GM19452 (cell line): Measurements from ENCODE around the gene TMEM63C.

ENCODE experiments used
- ATAC-seq: cut with Tn5 transposase; IDR thresholded peaks from one replicate; pipeline ENCODE4 v1.9.1; 2021; ENCODE audit not compliant: unreplicated experiment

Gene TMEM63C

DNA sequence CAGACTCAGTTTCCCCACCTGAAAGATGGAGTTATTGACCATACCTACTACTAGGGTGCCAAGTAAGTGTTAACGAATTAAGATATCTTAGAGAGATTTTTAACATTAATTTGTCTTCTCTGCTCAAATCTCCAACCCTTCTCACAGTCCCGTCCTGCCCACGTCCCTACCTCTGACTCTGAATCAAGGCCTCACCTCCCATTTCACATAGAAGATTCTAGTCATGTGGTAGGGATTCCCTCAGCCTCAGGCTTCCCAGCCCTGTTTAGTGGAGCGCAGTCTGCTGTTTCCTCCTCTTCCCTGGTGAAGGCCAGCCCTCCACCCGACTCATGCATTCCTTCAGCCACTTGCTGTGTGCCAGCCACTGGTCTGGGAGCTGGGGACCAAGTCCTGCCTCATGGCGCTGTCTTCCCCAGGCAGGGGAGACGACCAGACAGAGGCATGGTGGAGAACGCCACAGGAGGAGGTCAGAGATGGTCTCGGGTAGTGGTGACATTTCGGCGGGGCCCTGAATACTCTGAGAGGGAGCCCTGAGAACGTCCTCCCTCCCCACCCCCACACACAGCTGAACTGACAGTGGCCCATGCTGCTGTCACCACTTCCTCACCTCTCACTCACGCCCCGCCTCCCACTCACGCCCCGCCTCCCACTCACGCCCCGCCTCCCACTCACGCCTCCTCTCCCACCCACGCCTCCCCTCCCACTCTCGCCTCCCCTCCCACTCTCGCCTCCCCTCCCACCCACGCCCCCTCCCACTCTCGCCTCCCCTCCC lies 38.8 kb downstream of the TMEM63C start:
- no peak for ATAC-seq

DNA sequence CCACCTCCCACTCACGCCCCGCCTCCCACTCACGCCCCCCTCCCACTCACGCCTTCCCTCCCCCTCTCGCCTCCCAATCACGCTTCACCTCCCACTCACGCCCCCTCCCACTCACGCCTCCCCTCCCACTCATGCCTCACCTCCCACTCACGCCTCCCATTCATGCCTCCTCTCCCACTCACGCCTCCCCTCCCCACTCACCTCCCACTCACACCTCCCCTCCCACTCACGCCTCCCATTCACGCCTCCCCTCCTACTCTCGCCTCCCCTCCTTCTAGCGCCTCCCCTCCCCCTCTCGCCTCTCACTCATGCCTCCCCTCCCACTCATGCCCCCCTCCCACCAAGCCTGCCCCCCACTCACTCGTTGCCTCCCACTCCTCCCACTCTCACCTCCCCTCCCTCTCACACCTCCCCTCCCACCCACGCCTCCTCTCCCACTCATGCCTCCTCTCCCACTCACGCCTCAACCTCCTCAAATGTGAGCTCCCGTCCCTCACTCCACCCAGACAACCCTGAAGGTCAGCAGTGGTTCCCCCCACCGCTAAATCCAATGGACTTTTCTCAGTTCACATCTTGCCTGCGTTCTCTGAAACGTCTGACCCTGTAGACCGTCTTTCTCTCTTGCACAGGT lies 39.8 kb downstream of the TMEM63C start:
- ATAC-seq, result no peak

DNA sequence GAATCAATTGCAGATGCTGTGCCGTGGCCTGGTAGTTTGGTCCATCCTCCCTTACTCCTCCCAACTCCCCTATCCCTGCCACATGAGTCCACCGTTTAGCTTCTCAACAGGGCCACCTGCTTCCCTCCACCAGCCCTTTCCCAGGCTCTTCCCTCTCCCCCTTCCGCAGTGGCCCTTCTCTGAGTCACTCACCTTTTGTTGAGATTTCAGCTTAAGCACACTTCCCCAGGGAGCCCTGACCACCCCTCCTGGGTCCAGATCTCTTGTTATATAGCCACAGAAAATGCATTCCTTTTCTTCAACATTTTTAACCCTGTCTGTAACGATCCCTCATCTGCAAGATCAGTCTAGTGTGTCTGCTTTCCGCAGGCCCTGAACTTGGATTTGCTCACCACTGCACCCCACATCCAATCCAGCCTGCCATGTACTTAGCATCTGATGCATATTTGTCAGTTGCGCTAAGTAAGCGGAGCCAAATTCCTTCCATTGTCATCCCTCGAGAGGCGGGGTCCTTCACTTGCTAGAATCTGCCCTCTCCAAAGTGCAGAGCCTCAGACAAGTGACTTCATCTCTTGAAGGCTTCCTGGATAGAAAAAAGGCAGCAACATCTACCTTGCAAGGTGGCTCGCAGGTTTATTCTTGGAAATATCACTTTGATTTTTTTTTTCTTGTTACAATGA lies 41.1 kb downstream of the TMEM63C start:
- ATAC-seq, result no peak

DNA sequence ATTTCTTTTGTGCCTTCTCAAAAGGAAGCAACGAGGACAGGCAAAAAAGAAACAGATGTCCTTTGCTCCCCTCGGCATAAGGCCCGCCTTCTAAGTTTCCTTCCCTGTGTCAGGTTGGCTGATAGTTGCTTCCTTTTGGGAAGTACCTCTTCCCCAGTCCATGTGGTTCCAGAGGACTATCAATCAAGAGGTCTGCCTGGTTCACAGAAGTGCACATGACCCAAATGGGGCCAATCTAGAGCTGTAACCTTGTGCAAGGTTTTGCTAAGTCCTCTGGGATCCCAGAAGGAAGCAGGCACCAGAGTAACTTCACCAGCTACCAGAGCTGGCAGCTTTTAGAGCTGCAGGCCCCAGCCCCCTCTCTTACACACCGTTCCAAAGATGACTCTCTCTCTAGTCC lies 42.6 kb downstream of the TMEM63C start:
- no peak for ATAC-seq

DNA sequence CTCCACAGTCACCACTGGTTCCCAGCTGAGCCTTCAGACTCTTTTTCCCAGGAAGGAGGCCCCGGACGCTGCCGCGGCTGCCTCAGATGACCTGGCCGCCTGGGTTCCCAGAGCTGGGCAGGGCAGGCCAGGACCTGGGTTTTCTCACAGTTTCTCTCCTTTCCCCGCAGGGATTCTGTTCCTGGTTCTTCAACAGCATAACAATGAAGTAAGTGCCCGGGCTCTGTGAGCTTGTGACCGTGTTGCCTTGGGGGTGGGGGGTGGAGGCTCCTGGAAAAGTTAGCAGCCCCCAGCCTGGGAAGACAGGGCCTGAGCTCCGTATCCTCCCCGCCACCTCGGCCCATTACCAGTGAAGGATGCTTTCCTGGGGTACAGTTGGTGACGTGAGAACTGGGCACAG lies 43.7 kb downstream of the TMEM63C start:
- no peak for ATAC-seq

DNA sequence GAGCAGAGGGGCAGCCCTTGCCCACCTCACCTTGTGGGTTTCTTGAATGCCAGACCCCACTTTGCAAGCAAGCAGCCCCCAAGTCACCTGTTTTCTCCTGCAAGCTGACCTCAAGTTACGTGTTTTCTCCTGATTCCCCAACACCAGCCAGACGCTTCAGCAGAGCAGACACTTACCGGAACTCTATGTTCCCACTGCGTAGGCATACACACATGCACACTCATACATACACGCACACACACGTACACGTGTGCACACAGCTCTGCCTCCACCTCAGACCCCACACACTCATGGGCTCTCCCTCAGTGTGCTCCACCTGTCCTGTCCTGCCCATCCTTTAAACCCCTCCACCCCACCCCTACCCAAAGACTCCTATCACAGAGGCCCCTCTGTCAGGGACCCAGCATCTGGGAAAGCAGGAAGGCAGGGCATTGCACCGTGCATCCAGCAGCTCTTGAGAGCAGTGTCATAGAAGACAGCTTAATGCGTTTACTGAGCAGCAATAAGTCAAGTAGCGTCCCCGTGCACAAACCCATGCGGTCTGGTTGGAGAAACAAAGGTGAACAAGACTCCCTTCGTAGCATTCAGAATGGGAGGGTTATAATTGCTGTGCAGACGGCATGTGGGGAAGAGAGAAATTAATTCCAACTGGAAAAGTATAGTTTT lies 44.4 kb downstream of the TMEM63C start:
- ATAC-seq, result no peak

DNA sequence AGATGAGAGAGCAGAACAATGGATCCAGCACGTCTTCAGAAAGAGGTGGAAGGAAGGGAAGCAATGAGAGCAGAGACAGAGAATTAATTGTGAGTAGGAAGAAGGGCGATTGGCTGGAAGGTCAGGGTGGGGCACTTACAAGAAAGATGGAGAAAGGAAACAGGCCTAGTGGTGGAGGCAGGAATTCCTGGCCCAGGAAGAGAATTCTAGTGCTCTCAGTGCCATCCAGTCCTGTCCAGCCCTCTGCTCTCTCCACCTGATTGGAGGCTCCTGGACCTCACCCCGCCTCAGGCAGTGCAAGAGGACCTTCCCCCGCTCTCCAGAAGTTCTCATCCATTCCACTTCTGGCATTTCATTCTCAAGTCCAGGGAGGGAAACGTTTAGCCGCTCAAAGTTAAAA lies 46.5 kb downstream of the TMEM63C start:
- no peak for ATAC-seq

DNA sequence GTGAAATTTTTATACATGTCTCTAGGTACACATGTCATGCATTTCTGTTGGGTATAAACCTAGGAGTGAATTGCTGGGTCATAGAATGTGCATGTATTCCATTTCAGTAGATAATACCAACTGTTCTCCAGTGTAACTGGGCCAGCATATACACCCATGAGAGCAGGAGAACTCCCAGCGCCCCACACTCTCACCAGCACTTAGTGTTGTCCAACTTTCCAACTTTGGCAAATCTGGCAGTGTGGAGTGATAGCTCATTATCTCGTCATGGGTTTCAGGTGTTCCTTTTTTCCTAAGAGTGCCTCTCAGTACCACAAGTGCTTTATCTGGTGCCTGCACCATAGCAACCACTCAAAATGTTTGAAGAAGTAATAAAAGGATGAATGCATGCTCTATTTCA lies 49.3 kb downstream of the TMEM63C start:
- no peak for ATAC-seq

DNA sequence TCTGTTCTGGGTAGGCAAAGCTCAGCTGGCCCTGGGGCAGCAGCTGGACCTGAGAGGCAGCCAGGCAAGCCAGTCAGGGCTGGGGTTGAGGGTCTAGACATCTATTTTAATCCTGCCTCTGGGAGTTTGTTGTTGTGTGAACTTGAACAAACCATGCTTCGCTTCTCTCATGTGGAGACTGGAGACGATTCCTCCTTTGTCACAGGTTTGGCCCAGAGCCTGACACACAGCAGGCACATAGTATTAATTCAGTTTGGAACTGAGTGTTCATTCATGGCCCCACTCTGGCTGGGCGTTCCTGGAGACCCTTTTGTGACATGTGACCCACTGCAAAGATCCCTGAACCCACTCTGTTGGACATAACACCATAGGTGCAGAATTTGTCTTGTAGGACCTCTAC lies 50.1 kb downstream of the TMEM63C start:
- ATAC-seq, result no peak

DNA sequence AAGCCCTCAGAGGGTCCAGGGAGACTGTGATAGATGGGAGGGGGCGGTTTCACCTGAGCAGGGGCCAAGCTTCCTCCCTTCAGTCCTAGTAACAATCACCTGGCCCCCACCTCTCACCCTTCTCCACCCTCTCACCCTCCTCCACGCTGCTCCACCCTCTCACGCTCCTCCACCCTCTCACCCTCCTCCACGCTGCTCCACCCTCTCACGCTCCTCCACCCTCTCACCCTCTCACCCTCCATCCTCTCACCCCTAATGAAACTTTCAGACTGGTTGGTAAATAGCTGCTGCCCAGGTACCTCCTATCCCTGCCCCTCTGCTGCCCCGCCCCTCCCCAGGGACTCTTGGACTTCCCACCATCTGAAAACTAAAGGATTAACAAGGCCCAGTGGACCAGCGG lies 55.2 kb downstream of the TMEM63C start:
- no peak for ATAC-seq

DNA sequence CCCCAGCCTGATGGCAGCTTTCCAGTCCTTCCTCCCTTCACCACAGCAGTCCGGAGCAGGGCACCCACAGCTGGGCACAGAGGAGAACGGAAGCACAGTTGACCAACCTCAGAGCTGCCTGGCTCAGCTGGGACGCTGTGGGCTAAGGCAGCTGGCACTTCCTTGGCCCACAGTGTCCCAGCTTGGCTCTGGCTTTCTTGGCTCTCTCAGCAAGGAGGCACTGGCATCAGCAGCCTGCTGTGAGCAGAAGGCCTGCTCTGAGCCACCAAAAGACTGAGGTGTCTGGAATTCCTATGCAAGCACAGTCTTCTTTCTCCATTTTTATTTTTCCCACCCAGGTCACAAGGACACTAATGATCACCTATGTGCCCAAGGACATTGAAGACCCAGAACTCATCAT lies 56.8 kb downstream of the TMEM63C start:
- no peak for ATAC-seq

DNA sequence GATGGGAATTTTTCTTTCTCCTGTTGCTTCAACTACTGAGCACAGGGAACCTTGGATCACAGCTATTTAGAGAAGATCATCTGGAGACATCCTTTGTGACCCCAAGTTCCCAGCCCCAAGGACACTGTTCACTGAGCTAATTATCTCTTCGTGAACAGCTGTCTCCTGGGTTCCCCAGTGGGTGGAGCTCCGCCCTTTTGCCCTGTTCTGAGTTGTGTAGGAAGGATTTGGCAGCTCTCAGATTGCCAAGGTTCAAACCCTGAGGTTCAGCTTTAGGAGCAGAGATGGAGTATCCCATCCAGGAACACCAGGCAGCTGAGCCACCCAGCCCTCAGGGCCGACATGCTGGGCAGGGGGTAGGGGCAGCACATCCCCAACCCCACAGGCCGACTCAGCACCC lies 57.4 kb downstream of the TMEM63C start:
- ATAC-seq, result no peak

DNA sequence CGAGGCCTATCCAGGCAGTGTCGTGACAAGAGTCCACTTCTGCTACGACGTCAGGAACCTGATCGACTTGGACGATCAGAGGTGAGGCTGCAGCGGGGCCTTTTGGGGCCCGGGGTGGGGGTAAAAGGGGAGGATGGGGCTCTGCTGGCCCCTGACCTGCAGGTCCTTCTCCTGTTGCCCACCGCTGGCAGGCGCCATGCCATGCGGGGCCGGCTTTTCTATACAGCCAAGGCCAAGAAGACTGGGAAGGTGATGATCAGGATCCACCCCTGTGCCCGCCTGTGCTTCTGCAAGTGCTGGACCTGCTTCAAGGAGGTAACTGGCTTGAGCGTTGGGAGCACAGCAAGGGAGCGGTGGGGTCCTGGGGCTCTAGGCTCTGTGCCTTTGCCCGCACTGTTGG lies 57.8 kb downstream of the TMEM63C start:
- ATAC-seq, result no peak

DNA sequence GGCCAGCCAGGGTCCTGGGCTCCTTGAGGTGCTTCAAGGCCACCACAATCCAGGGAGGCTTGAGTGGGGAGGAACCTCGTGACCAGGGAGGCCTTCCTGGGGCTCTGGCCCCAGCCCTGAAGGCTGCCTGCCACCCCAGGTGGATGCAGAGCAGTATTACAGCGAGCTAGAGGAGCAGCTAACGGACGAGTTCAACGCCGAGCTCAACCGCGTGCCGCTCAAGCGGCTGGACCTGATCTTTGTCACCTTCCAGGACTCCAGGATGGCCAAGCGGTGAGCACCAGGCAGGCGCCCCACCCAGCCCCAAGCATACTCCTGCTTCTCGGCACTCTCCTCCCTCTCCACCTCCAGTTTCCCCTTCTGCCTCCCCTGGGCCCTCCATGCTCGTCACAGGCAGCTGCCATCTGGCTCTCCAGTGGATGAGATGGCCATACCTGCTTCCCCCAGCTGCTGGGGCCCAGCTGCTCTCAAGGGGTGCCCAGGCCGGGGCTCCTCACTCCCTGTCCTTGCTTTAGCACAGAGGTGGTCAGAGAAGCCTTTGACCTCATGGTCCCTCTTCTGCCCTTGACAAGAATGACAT lies 58.8 kb downstream of the TMEM63C start:
- no peak for ATAC-seq

DNA sequence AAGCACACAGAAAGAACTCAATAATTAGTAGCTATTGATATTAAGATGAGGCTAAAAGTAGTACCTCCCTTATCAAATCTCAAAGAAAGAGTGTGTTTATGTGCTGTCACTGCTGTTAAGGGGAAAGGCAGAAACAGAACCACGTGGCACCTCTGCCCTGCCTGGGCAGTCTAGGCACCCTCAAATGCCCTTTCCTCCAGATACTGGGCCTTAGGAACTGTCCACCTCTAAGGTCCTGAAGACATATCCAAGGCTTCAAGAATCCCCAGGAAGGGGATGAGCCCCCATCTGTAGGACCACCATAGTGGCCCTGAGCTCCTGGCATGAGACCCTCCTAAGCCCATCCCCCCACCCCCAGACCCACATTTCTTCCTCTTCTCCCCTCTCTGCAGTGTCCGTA lies 60.4 kb downstream of the TMEM63C start:
- ATAC-seq, result no peak

DNA sequence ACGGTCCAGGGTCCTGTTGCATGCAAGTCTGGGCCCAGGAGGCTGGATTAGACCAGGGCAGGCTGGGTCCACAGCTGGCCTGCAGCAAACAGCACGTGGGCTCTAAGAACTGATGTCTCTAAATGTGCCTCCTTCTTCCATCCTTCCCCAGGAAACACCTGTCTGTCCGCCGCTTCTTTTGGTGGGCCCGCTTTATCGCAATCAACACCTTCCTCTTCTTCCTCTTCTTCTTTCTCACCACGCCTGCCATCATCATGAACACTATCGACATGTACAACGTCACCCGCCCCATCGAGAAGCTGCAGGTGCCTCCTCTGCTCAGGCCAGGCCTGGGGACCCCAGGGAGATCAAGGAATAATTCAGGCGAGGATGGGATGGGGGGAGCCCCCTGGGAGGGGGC lies 61.2 kb downstream of the TMEM63C start:
- no peak for ATAC-seq

DNA sequence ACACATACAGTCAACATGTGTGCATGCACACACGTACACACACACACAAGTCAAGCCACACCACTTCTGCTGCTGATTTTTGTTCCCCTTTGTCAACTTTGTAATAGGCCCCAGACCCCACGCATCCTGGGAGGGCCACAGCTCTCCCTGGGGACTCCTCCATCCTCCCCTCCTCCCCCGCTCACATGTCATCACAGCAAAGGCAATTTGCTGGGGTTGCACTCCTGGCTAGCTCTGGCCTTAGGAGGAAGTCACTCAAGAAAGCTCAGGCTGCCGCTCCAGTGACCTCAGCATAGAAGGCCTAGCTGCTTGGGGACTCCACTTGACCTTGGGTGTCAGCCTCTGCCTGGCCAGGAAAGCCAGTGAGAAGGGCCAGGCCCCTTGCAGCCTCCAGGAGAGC lies 62.3 kb downstream of the TMEM63C start:
- ATAC-seq, result no peak

DNA sequence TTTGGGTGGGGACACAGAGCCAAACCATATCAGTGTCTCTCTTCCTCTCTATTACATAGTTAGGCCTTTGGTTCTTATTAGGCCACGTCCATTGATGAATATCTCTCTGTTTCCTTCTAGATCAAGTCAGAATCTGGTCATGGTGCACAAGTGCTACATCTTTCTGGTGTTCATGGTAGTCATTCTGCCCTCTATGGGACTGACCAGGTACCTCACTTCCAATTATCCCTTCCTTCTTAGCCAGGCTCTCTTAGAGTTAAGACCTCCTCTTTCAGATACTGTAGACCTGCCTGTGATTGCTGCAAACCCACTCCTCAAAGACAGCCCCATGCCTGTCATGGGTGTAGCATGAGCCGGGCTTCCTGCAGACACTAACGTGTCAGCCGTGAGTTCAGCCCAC lies 64.2 kb downstream of the TMEM63C start:
- no peak for ATAC-seq

DNA sequence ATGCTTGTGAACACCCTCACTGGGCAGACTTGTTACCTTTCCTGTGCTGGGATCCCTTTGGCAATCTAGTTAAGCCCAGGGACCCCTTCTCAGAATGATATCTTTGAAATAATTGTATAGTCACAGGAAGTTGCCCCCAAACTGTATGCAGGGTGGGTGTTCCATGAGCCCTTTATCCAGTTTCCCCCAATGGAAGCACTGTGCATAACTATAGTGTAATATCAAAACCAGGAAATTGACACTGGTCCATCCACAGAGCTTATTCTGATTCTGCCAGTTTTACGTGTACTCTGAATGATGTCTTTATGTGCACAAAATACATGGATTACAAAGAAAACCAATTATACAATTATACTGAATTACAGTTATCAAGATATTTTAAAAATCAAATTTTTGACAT lies 65.2 kb downstream of the TMEM63C start:
- no peak for ATAC-seq

DNA sequence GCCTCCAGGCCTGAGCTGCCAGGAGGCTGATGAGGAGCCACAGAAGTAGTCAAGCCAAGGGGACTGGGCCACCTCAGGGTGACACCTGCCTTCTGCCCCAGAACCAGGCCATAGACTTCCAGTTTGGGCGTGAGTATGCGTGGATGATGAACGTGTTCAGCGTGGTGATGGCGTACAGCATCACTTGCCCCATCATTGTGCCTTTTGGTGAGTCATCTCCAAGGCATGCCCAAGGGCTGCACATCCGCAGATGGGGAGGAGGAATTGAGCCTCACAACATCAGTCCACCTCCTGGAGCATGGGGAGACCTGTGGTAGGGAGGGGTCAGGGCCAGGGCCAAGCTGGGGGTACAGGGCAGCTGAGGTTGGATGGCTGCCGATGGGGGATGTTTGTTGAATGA lies 67.1 kb downstream of the TMEM63C start:
- no peak for ATAC-seq

DNA sequence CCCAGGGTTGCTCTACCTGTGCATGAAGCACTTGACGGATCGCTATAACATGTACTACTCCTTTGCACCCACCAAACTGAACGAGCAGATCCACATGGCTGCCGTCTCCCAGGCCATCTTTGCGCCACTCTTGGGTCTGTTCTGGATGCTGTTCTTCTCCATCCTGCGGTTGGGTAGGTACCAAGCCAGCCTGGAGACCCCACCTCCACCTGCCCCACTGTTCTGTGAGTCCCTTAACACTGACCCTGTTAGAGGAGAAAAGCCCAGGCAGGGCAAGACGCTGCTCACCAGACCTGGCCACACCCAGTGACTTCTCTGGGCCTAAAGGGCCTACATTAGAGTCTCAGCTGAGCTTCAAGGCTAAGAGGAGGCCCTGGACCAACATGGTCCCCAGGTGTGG lies 67.7 kb downstream of the TMEM63C start:
- no peak for ATAC-seq

DNA sequence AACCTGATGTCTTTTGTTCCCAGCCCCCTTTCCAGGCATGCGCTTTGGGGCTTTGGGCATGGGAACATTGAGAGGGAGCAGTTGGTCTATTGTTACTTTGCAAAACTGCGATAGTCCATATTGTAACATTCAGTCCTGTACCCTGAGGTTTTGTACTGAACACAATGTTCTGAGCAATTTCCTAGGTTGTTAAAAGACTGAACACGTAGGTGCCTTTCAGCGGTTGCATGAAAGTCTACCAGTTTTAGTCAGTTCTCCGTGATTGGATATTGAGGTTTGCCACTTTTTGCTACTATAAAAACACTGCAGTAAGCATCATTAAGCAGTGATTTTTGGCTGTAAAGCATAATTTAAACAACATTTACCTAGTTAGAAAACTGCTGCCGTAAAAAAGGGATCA lies 69.3 kb downstream of the TMEM63C start:
- ATAC-seq, result no peak
